GM12872 (cell line): ENCODE results near the gene WFDC6.

Experiments
- CTCF ChIP-seq: IDR thresholded peaks from 3 replicates; pipeline ENCODE4 v1.5.1; 2011; ENCODE audit warnings: low read depth, mild to moderate bottlenecking, low read length, moderate library complexity; ENCODE audit not compliant: insufficient read depth

Gene WFDC6

GRCh38 chr20:45484676-45485075 lies 54.6 kb downstream of the WFDC6 start:
- TF ChIP-seq CTCF: no peak
